SK-N-SH (cell line): ENCODE measurements around the gene TSPAN16. TPM values are rescaled to one million over a fixed set of nuclear protein-coding genes. Genes with fewer than 3 reads are reported as not detected.
A peak's percentile ranks its signal among the peaks of the same experiment; 100 is the strongest.

ENCODE experiments used
- CTCF ChIA-PET: fragments of 300-600, 350-600 bp; formaldehyde crosslinking; extraction: SDS; loops from one replicate; lab custom pipeline; 2021; lab: Yijun Ruan, JAX
- POLR2A ChIA-PET: fragments of 350-600 bp; sonication (Branson Sonifier 250); formaldehyde crosslinking; extraction: SDS; loops from one replicate; lab custom pipeline; 2020; ENCODE audit warnings: antibody characterized with exemption, inconsistent platforms; lab: Yijun Ruan, JAX
- DNase-seq: peaks from one replicate; pipeline ENCODE4 v3.0.0; 2012
- H2AFZ ChIP-seq: fragments of 200-600 bp; sonication (generic); 2 replicates; pipeline ENCODE4 v1.8.1; 2016; ENCODE audit warnings: antibody characterized with exemption, mild to moderate bottlenecking, low read depth
- H3F3A ChIP-seq: fragments of 200-600 bp; sonication (generic); replicated peaks from 2 replicates; pipeline ENCODE3; 2016; ENCODE audit warnings: antibody characterized with exemption, mild to moderate bottlenecking; ENCODE audit not compliant: insufficient read depth
- H3K27ac ChIP-seq, 2 experiments: fragments of 200-500 bp in 1 of 2; fragments of 200-600 bp in 1 of 2; sonication (Bioruptor generic) in 1 of 2; sonication (generic), shearing (Covaris generic) in 1 of 2; 2 replicates each; pipeline versions ENCODE4 v1.5.1 to v1.6.1; 2014 to 2016; ENCODE audit warnings: low read depth in 2 of 2, inconsistent platforms in 1 of 2, low read length in 1 of 2, mild to moderate bottlenecking in 1 of 2, mixed read lengths in 1 of 2
- H3K27me3 ChIP-seq: fragments of 200-600 bp; sonication (generic), shearing (Covaris generic); 2 replicates; pipeline ENCODE4 v1.6.1; 2016; ENCODE audit warnings: mixed run types; ENCODE audit not compliant: insufficient read depth
- H3K36me3 ChIP-seq, 2 experiments: fragments of 200-500 bp in 1 of 2; fragments of 200-600 bp in 1 of 2; sonication (Bioruptor generic) in 1 of 2; sonication (generic) in 1 of 2; replicated peaks in 1 of 2; 2 replicates each; pipeline versions ENCODE3 to v1.5.1; 2014 to 2016; ENCODE audit warnings: low read length in 1 of 2, mild to moderate bottlenecking in 1 of 2; ENCODE audit not compliant: insufficient read depth in 2 of 2, control insufficient read depth in 1 of 2
- H3K4me1 ChIP-seq, 2 experiments: fragments of 200-500 bp in 1 of 2; fragments of 200-600 bp in 1 of 2; sonication (Bioruptor generic) in 1 of 2; sonication (generic), shearing (Covaris generic) in 1 of 2; 2 replicates each; pipeline versions ENCODE4 v1.5.1 to v1.6.1; 2014 to 2016; ENCODE audit warnings: low read depth in 1 of 2, low read length in 1 of 2, mixed run types in 1 of 2; ENCODE audit not compliant: insufficient read depth in 2 of 2, control insufficient read depth in 1 of 2
- H3K4me2 ChIP-seq: fragments of 200-600 bp; sonication (generic), shearing (Covaris generic); 2 replicates; pipeline ENCODE4 v1.6.1; 2017; ENCODE audit warnings: mixed run types
- H3K4me3 ChIP-seq, 2 experiments: fragments of 200-500 bp in 1 of 2; fragments of 200-600 bp in 1 of 2; sonication (Bioruptor generic) in 1 of 2; sonication (generic), shearing (Covaris generic) in 1 of 2; 2 replicates each; pipeline versions ENCODE4 v1.5.1 to v1.8.1; 2014 to 2016; ENCODE audit warnings: low read depth in 2 of 2, inconsistent platforms in 1 of 2, low read length in 1 of 2, mild to moderate bottlenecking in 1 of 2, mixed read lengths in 1 of 2, moderate library complexity in 1 of 2
- H3K79me2 ChIP-seq: fragments of 200-600 bp; sonication (generic); 2 replicates; pipeline ENCODE4 v1.8.1; 2017; ENCODE audit warnings: mild to moderate bottlenecking; ENCODE audit not compliant: insufficient read depth
- H3K9ac ChIP-seq: fragments of 200-600 bp; sonication (generic); 2 replicates; pipeline ENCODE4 v1.6.1; 2017; ENCODE audit warnings: mixed run types
- H3K9me2 ChIP-seq: fragments of 200-600 bp; sonication (generic); 2 replicates; pipeline ENCODE4 v1.6.1; 2017; ENCODE audit warnings: mixed run types
- H3K9me3 ChIP-seq: fragments of 200-600 bp; sonication (generic); 2 replicates; pipeline ENCODE4 v1.6.1; 2017; ENCODE audit warnings: mixed run types, mild to moderate bottlenecking, moderate library complexity
- H4K20me1 ChIP-seq: fragments of 200-600 bp; sonication (generic); 2 replicates; pipeline ENCODE4 v1.6.1; 2017; ENCODE audit warnings: mild to moderate bottlenecking, mixed run types; ENCODE audit not compliant: insufficient read depth
- CHD2 ChIP-seq: fragments of 150-350 bp; IDR thresholded peaks from 2 replicates; pipeline ENCODE4 v1.6.1; 2018; ENCODE audit warnings: low read length; ENCODE audit not compliant: partially characterized antibody
- EP300 ChIP-seq, 2 experiments: IDR thresholded peaks; 2 replicates each; pipeline versions ENCODE4 v1.4.0 to v1.6.1; 2012; ENCODE audit warnings: borderline replicate concordance in 1 of 2, low read depth in 1 of 2, low read length in 1 of 2
- EZH2phosphoT487 ChIP-seq: fragments of 200-600 bp; sonication (generic); IDR thresholded peaks from 2 replicates; pipeline ENCODE4 v1.6.1; 2017; ENCODE audit warnings: low read depth, mixed run types, mild to moderate bottlenecking, antibody characterized with exemption, moderate library complexity, borderline replicate concordance
- FOSL2 ChIP-seq: IDR thresholded peaks from 2 replicates; pipeline ENCODE4 v1.4.0; 2012; ENCODE audit warnings: low read depth, mild to moderate bottlenecking, moderate library complexity, borderline replicate concordance
- FOXJ3 ChIP-seq: sonication (generic); formaldehyde crosslinking; IDR thresholded peaks from 2 replicates; pipeline ENCODE4 v1.5.1; 2020; ENCODE audit warnings: mild to moderate bottlenecking, missing genetic modification reagents
- IRF3 ChIP-seq: fragments of 150-350 bp; IDR thresholded peaks from 2 replicates; pipeline ENCODE4 v1.6.1; 2016; ENCODE audit warnings: mild to moderate bottlenecking, low read depth, low read length
- JUND ChIP-seq: IDR thresholded peaks from 2 replicates; pipeline ENCODE4 v1.4.0; 2012
- NFIC ChIP-seq: IDR thresholded peaks from 2 replicates; pipeline ENCODE4 v1.4.0; 2012; ENCODE audit warnings: borderline replicate concordance
- POLR2AphosphoS5 ChIP-seq: IDR thresholded peaks from 2 replicates; pipeline ENCODE4 v1.6.1; 2012; ENCODE audit warnings: low read depth, low read length
- RAD21 ChIP-seq: IDR thresholded peaks from 2 replicates; pipeline ENCODE4 v1.6.1; 2012; ENCODE audit warnings: mild to moderate bottlenecking, low read length
- RCOR1 ChIP-seq: fragments of 150-350 bp; IDR thresholded peaks from 2 replicates; pipeline ENCODE4 v1.6.1; 2017; ENCODE audit warnings: antibody characterized with exemption, low read length
- RFX5 ChIP-seq: IDR thresholded peaks from 2 replicates; pipeline ENCODE4 v1.6.1; 2012; ENCODE audit warnings: mild to moderate bottlenecking, improper control_type of control experiment, low read length
- TCF12 ChIP-seq: IDR thresholded peaks from 2 replicates; pipeline ENCODE4 v1.4.0; 2012
- USF1 ChIP-seq: IDR thresholded peaks from 2 replicates; pipeline ENCODE4 v1.4.0; 2012; ENCODE audit warnings: low read depth, borderline replicate concordance
- USF2 ChIP-seq: fragments of 150-350 bp; IDR thresholded peaks from 2 replicates; pipeline ENCODE4 v1.6.1; 2017; ENCODE audit warnings: antibody characterized with exemption, low read length, low read depth, borderline replicate concordance
- WGBS: methylation state at CpG from one replicate; pipeline ENCODE4 v1.1.6; 2017; ENCODE audit warnings: low lambda C conversion rate; 5-methylcytosine and 5-hydroxymethylcytosine counted together
- polyA plus RNA-seq, 3 experiments: library from polyadenylated mRNA; depleted of rRNA; stranded (reverse); fragments of >200 nt; gene quantifications; 2 replicates each; pipeline ENCODE4 v1.2.3, GENCODE V29; 2012

TSPAN16 gene
- polyA plus RNA-seq, 1 of the 3 experiments (the other 2 are of a cell fraction): not detected

- CTCF ChIA-PET: interaction anchor here (1.0 to 2.8 kb wide), 6 partner anchors 16 to 144 kb away, joined by 3 to 16 read pairs (median 4); partner anchors contain the start of genes ANGPTL8, EPOR and ODAD3
- no peak overlapping the region for H3K9ac ChIP-seq
- no peaks in the 10 kb centered on the region for H3K9me2 ChIP-seq
- no peaks in the 10 kb centered on the region for H3K79me2 ChIP-seq
- no peak overlapping the region for H2AFZ ChIP-seq
- H3K9me3 ChIP-seq: no peaks in the 10 kb centered on the region
- peak overlapping the region; percentile 99 for H3K4me2 ChIP-seq
- H3K27me3 ChIP-seq: no peaks in the 10 kb centered on the region
- no peak overlapping the region for H3K27ac ChIP-seq
- WGBS: 92% methylated on average over 5 of the region's 7 CpGs
- POLR2A ChIA-PET: interaction anchor here (0.5 to 4.2 kb wide), 5 partner anchors 11 to 1444 kb away, joined by 3 to 17 read pairs (median 4); no protein-coding TSS in a partner anchor
- peaks cover 0 to 13% of the 10 kb centered on the region in 2 experiments; a peak in 1 of 4 replicates for H3K4me1 ChIP-seq
- no peaks in the 10 kb centered on the region for H3F3A ChIP-seq
- peak overlapping the region in 1 of 2 experiments; percentile 66; a peak in 2 of 4 replicates for H3K4me3 ChIP-seq
- no peaks in the 10 kb centered on the region for H4K20me1 ChIP-seq
- DNase-seq: peak; percentile 19
- TF ChIP-seq EP300 (IDR thresholded peaks at IDR 0.05; ENCODE audit: borderline replicate concordance in 1 of 2, low read depth in 1 of 2, low read length in 1 of 2): no peak
- no peak for TF ChIP-seq EZH2phosphoT487
- no peak for TF ChIP-seq NFIC
- TF ChIP-seq USF1: no peak
- TF ChIP-seq USF2: no peak
- no peak for TF ChIP-seq TCF12
- no peak for TF ChIP-seq RCOR1
- no peak for TF ChIP-seq RFX5
- no peak for TF ChIP-seq JUND
- no peak for TF ChIP-seq FOXJ3 (CRISPR knock-in tag)
- no peak for TF ChIP-seq CHD2
- TF ChIP-seq RAD21: no peak
- no peak for TF ChIP-seq IRF3
- no peak for TF ChIP-seq POLR2AphosphoS5
- TF ChIP-seq FOSL2: no peak
- peaks cover 14 to 17% of the 10 kb centered on the region in 2 experiments for H3K36me3 ChIP-seq
These were observed 42.2 kb downstream of the TSPAN16 start for GRCh38 chr19:11338121-11338520.
